ENCODE data around the gene DNAI2. TPM values are rescaled to one million over a fixed set of nuclear protein-coding genes. Genes with fewer than 3 reads are reported as not detected.

DNAI2 gene
- total and polyA plus RNA-seq, 7 donors = not detected

DNA sequence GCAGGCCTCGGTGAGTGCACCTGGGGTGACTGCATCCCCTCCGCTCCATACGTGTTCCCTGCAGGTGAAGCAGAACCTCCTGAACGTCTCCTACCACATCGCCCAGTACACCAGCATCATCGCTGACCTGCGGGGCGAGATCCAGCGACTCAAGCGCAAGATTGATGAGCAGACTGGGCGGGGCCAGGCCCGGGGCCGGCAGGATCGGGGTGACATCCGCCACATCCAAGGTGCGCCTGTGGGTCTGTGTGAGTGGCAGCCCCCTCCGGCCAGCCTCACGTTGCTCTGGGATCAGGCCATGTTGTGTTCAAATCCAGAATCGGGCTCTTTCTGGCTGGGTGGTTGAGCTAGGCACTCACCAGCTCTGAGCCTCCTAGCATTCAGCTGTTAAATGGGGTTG is 75.1 kb downstream of the DNAI2 start:
- Histone ChIP-seq H3K36me3 (ENCODE audit: insufficient read depth in 1 of 2, low read depth in 1 of 2) (no peaks in the 10 kb centered on the region), H3K4me1 (no peaks in the 10 kb centered on the region), H3K4me3 (no peak overlapping the region), H3K27ac (no peak overlapping the region), H3K9me3 (no peaks in the 10 kb centered on the region), H3K27me3 (ENCODE audit: insufficient read depth in 3 of 3, low read length in 2 of 3) (peaks cover 0 to 50% (median 16%) of the 10 kb centered on the region in 3 donors)
- ATAC-seq = no peak
- WGBS, 3 donors = 75 to 81% (median 79%) methylated on average over 19 of the region's 19 CpGs
- TF ChIP-seq, protein P1, sequence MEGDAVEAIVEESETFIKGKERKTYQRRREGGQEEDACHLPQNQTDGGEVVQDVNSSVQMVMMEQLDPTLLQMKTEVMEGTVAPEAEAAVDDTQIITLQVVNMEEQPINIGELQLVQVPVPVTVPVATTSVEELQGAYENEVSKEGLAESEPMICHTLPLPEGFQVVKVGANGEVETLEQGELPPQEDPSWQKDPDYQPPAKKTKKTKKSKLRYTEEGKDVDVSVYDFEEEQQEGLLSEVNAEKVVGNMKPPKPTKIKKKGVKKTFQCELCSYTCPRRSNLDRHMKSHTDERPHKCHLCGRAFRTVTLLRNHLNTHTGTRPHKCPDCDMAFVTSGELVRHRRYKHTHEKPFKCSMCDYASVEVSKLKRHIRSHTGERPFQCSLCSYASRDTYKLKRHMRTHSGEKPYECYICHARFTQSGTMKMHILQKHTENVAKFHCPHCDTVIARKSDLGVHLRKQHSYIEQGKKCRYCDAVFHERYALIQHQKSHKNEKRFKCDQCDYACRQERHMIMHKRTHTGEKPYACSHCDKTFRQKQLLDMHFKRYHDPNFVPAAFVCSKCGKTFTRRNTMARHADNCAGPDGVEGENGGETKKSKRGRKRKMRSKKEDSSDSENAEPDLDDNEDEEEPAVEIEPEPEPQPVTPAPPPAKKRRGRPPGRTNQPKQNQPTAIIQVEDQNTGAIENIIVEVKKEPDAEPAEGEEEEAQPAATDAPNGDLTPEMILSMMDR (IDR thresholded peaks at IDR 0.05) = no peak
- no peak for DNase-seq
- intact Hi-C loops (cut with DNase I) = no loop called here

DNA sequence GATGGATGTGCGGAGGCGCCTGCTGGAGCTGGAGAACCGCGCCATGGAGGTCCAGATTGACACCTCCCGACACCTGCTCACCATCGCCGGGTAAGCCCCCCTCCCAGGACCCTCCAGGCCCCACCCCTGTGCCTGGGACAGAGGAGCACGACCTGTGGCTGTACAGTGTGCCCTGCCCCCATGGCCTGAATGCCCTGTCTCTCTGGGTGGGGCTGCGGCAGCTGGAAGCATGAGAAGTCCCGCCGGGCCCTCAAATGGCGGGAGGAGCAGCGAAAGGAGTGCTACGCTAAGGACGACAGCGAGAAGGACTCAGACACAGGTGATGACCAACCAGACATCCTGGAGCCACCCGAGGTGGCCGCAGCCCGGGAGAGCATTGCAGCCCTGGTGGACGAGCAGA is 76.5 kb downstream of the DNAI2 start:
- DNase-seq (no peak), ATAC-seq (no peak)
- intact Hi-C loops (cut with DNase I) = loop anchor here in 1 of 2 donors (5.0 kb wide), 1 partner anchor 48 kb away; no protein-coding TSS in a partner anchor
- Histone ChIP-seq H3K36me3 (ENCODE audit: insufficient read depth in 1 of 2, low read depth in 1 of 2) (no peaks in the 10 kb centered on the region), H3K27ac (no peak overlapping the region), H3K4me1 (no peaks in the 10 kb centered on the region), H3K4me3 (no peak overlapping the region), H3K27me3 (ENCODE audit: insufficient read depth in 3 of 3, low read length in 2 of 3) (peaks cover 0 to 58% (median 22%) of the 10 kb centered on the region in 3 donors), H3K9me3 (no peaks in the 10 kb centered on the region)
- WGBS, 3 donors = 70 to 77% (median 75%) methylated on average over 20 of the region's 20 CpGs
- TF ChIP-seq, protein P1 (IDR thresholded peaks at IDR 0.05) = no peak

GRCh38 chr17:74351552-74352210 is 77.6 kb downstream of the DNAI2 start:
- H3K4me1 ChIP-seq = no peaks in the 10 kb centered on the region
- TF ChIP-seq, protein P1 (IDR thresholded peaks at IDR 0.05) = no peak
- no peak for ATAC-seq
- no peaks in the 10 kb centered on the region for H3K36me3 ChIP-seq (ENCODE audit: insufficient read depth in 1 of 2, low read depth in 1 of 2)
- H3K27me3 ChIP-seq (ENCODE audit: insufficient read depth in 3 of 3, low read length in 2 of 3) = peaks cover 0 to 70% (median 27%) of the 10 kb centered on the region in 3 donors
- no peak for DNase-seq
- intact Hi-C loops (cut with DNase I) = loop anchor here in 1 of 2 donors (5.0 kb wide), 1 partner anchor 49 kb away; no protein-coding TSS in a partner anchor
- H3K27ac ChIP-seq = no peak overlapping the region
- WGBS, 3 donors = 7 to 13% (median 11%) methylated on average over 37 to 55 of the region's 55 CpGs
- H3K4me3 ChIP-seq = no peak overlapping the region
- no peaks in the 10 kb centered on the region for H3K9me3 ChIP-seq

DNA sequence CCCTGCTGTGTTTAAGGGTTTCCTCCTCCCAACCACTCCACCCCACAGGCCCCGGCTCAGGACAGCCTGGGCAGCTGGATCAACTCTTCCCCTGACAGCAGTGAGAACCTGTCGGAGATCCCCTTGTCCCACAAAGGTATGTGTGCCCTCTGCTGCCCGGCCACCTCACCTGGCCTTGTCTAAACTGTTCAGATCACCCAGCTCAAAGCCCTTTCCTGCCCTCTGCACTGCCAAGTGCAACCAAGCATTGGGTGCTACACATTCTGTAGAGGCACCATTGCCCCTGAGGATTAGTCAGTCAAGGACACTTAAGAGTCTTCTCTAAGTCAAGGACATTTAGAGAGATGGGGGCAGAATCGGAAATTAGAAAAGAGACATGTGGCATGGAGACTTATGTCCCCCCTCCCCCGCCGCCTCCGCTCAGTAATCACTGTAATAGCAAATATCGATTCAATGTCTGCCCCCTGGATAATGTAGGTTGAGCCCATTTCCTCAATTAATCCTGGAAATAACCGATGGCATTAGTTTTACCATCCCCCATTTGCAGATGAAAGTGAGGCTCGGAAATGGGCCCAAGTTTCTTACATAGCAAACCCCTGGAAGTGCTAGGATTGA is 79.5 kb downstream of the DNAI2 start:
- H3K4me3 ChIP-seq = no peak overlapping the region
- TF ChIP-seq, protein P1 (IDR thresholded peaks at IDR 0.05) = no peak
- H3K27ac ChIP-seq = no peak overlapping the region
- DNase-seq = no peak
- H3K4me1 ChIP-seq = no peaks in the 10 kb centered on the region
- H3K9me3 ChIP-seq = no peaks in the 10 kb centered on the region
- no peak for ATAC-seq
- intact Hi-C loops (cut with DNase I) = loop anchor here (2.0 to 5.0 kb wide), 2 partner anchors 51 to 53 kb away; no protein-coding TSS in a partner anchor
- 79 to 82% (median 81%) methylated on average over 10 of the region's 10 CpGs for WGBS, 3 donors
- no peaks in the 10 kb centered on the region for H3K36me3 ChIP-seq (ENCODE audit: insufficient read depth in 1 of 2, low read depth in 1 of 2)
- H3K27me3 ChIP-seq (ENCODE audit: insufficient read depth in 3 of 3, low read length in 2 of 3) = peaks cover 0 to 83% (median 34%) of the 10 kb centered on the region in 3 donors
